Motor neuron (in vitro differentiated cells): ENCODE results near the gene PTH2R. TPM values are rescaled to one million over a fixed set of nuclear protein-coding genes. Genes with fewer than 3 reads are reported as not detected.
"Not testable (repeated sequence)": the region's sequence is repeated elsewhere in the genome, so short reads cannot be mapped to it uniquely, and the experiment has no call there.

Experiments
- ATAC-seq, 8 experiments: fragments of 200-7000 bp; cut with Tn5 transposase; replicated peaks in 6 of 8; 2 replicates each; pipeline ENCODE4 v1.8.0; 2021; ENCODE audit warnings: mild to moderate bottlenecking in 8 of 8, moderate library complexity in 8 of 8
- H3K27ac ChIP-seq, 2 donors: fragments of 250-450 bp; sonication (Bioruptor Pico); 2 replicates each; pipeline ENCODE4 v1.9.0; 2021; ENCODE audit warnings: antibody characterized with exemption in 2 of 2, mild to moderate bottlenecking in 2 of 2, moderate library complexity in 1 of 2
- H3K4me1 ChIP-seq, 2 donors: fragments of 250-450 bp; sonication (Bioruptor Pico); replicated peaks in 1 of 2; 2 replicates each; pipeline ENCODE4 v1.6.1; 2021; ENCODE audit warnings: antibody characterized with exemption in 2 of 2, mild to moderate bottlenecking in 2 of 2, moderate library complexity in 1 of 2
- H3K4me3 ChIP-seq, 5 donors: fragments of 250-450 bp; sonication (Bioruptor Pico); 2 replicates each; pipeline ENCODE4 v1.9.0; 2021; ENCODE audit warnings: antibody characterized with exemption in 5 of 5, mild to moderate bottlenecking in 5 of 5, moderate library complexity in 4 of 5
- WGBS, 10 experiments: fragments of 450-650 bp; shearing (Covaris generic); methylation state at CpG; one replicate each; pipeline ENCODE4 v1.0.0; 2022; 5-methylcytosine and 5-hydroxymethylcytosine counted together
- in situ Hi-C, 9 experiments: fragments of 400-800 bp; cut with MboI; loops; one replicate each; pipeline ENCODE4 v1.15.0; 2021; ENCODE audit warnings: low sequenced_read_pairs in 9 of 9, low pct_unique_long_range_greater_than_20kb in 2 of 9; ENCODE audit not compliant: unreplicated experiment in 9 of 9
- total RNA-seq, 8 experiments: library from RNA; unstranded; fragments of 300-600 nt; gene quantifications; 2 replicates each; pipeline versions ENCODE4 v1.2.3 to v1.2.4, GENCODE V29; 2022

The PTH2R gene
- total RNA-seq, 8 experiments from 2014 or later = 0.11 to 4.4 (median 0.33) TPM

- ATAC-seq = peak; percentile 79 to 96 (median 83)
- WGBS, 10 experiments = 0 to 27% (median 7%) methylated on average over 1 to 6 of the region's 7 CpGs; no CpG with 5 or more reads in 3 of the 10 experiments
These were observed 94.6 kb downstream of the PTH2R start for GRCh38 chr2:208501206-208501605.

GRCh38 chr2:208502288-208502687, 95.7 kb downstream of the PTH2R start:
- in situ Hi-C loops = no loop called here
- Histone ChIP-seq H3K27ac (no peak overlapping the region), H3K4me3 (no peak overlapping the region), H3K4me1 (peaks cover 0 to 5% of the 10 kb centered on the region in 2 donors)
- ATAC-seq = no peak

More at GRCh38 chr2:208501206-208501605, 94.6 kb downstream of the PTH2R start:
- in situ Hi-C loops = no loop called here
- no peak overlapping the region for H3K27ac ChIP-seq
- peaks cover 0 to 5% of the 10 kb centered on the region in 2 donors for H3K4me1 ChIP-seq
- H3K4me3 ChIP-seq = no peak overlapping the region

GRCh38 chr2:208505365-208505764, 98.8 kb downstream of the PTH2R start:
- ATAC-seq, H3K27ac ChIP-seq, H3K4me1 ChIP-seq, in situ Hi-C loops, H3K4me3 ChIP-seq: not testable (repeated sequence)
- 7 to 100% (median 92%) methylated on average over 1 to 3 of the region's 3 CpGs; no CpG with 5 or more reads in 1 of the 10 experiments for WGBS, 10 experiments

- Histone ChIP-seq H3K4me3 (no peak overlapping the region), H3K4me1 (no peaks in the 10 kb centered on the region), H3K27ac (no peak overlapping the region)
- in situ Hi-C loops = no loop called here
- ATAC-seq = no peak
These were observed 103.0 kb downstream of the PTH2R start for GRCh38 chr2:208509586-208509985.

GRCh38 chr2:208511016-208511415, 104.4 kb downstream of the PTH2R start:
- WGBS, 10 experiments = 0 to 90% (median 69%) methylated on average over 2 to 3 of the region's 3 CpGs; no CpG with 5 or more reads in 3 of the 10 experiments
- no peaks in the 10 kb centered on the region for H3K4me1 ChIP-seq
- in situ Hi-C loops = no loop called here
- no peak overlapping the region for H3K4me3 ChIP-seq
- H3K27ac ChIP-seq = no peak overlapping the region
- ATAC-seq = peak in 3 of 8 experiments; percentile 32 to 45 (median 35)

GRCh38 chr2:208511573-208511972, 105.0 kb downstream of the PTH2R start:
- H3K4me3 ChIP-seq = no peak overlapping the region
- no peaks in the 10 kb centered on the region for H3K4me1 ChIP-seq
- 0 to 100% (median 83%) methylated on average over 1 of the region's 1 CpG; no CpG with 5 or more reads in 1 of the 10 experiments for WGBS, 10 experiments
- ATAC-seq = no peak
- in situ Hi-C loops = no loop called here
- no peak overlapping the region for H3K27ac ChIP-seq

GRCh38 chr2:208515099-208515498, 108.5 kb downstream of the PTH2R start:
- no peak for ATAC-seq
- H3K4me1 ChIP-seq = no peaks in the 10 kb centered on the region
- no peak overlapping the region for H3K27ac ChIP-seq
- H3K4me3 ChIP-seq = no peak overlapping the region
- 0 to 100% (median 77%) methylated on average over 1 of the region's 1 CpG; no CpG with 5 or more reads in 6 of the 10 experiments for WGBS, 10 experiments
- in situ Hi-C loops = no loop called here

- H3K27ac ChIP-seq, H3K4me1 ChIP-seq, in situ Hi-C loops, H3K4me3 ChIP-seq, ATAC-seq: not testable (repeated sequence)
These were observed 116.5 kb downstream of the PTH2R start for GRCh38 chr2:208523069-208523468.

- in situ Hi-C loops, ATAC-seq, H3K4me1 ChIP-seq, H3K4me3 ChIP-seq, H3K27ac ChIP-seq: not testable (repeated sequence)
- WGBS, 10 experiments = 0 to 81% (median 37%) methylated on average over 1 to 5 of the region's 6 CpGs; no CpG with 5 or more reads in 6 of the 10 experiments
These were observed 118.6 kb downstream of the PTH2R start for GRCh38 chr2:208525165-208525564.

- peak in 1 of 8 experiments; percentile 49 for ATAC-seq
- Histone ChIP-seq H3K4me3 (no peak overlapping the region), H3K4me1 (no peaks in the 10 kb centered on the region), H3K27ac (no peak overlapping the region)
- in situ Hi-C loops = no loop called here
- WGBS, 10 experiments = 0 to 36% methylated on average over 2 to 3 of the region's 5 CpGs; no CpG with 5 or more reads in 8 of the 10 experiments
These were observed 123.2 kb downstream of the PTH2R start for GRCh38 chr2:208529796-208530195.

- in situ Hi-C loops = no loop called here
- Histone ChIP-seq H3K4me3 (no peak overlapping the region), H3K27ac (no peak overlapping the region), H3K4me1 (no peaks in the 10 kb centered on the region)
- no peak for ATAC-seq
- WGBS, 10 experiments = 35 to 100% (median 92%) methylated on average over 2 to 3 of the region's 3 CpGs; no CpG with 5 or more reads in 1 of the 10 experiments
These were observed 124.8 kb downstream of the PTH2R start for GRCh38 chr2:208531361-208531760.

GRCh38 chr2:208535578-208535977, 129.0 kb downstream of the PTH2R start:
- WGBS, 10 experiments = 0 to 80% (median 17%) methylated on average over 1 of the region's 1 CpG; no CpG with 5 or more reads in 7 of the 10 experiments
- H3K27ac ChIP-seq, ATAC-seq, H3K4me1 ChIP-seq, in situ Hi-C loops, H3K4me3 ChIP-seq: not testable (repeated sequence)

GRCh38 chr2:208541461-208541988, 134.9 kb downstream of the PTH2R start:
- Histone ChIP-seq H3K27ac (no peak overlapping the region), H3K4me1 (no peaks in the 10 kb centered on the region), H3K4me3 (no peak overlapping the region)
- no peak for ATAC-seq
- WGBS, 10 experiments = 0 to 100% (median 84%) methylated on average over 1 to 3 of the region's 3 CpGs; no CpG with 5 or more reads in 2 of the 10 experiments
- in situ Hi-C loops = no loop called here

- WGBS, 10 experiments = 0 to 84% (median 53%) methylated on average over 1 to 3 of the region's 3 CpGs; no CpG with 5 or more reads in 1 of the 10 experiments
- in situ Hi-C loops = no loop called here
- no peak for ATAC-seq
- no peaks in the 10 kb centered on the region for H3K4me1 ChIP-seq
- no peak overlapping the region for H3K27ac ChIP-seq
- no peak overlapping the region for H3K4me3 ChIP-seq
These were observed 135.4 kb downstream of the PTH2R start for GRCh38 chr2:208541989-208542464.
